HS-27A (cell line): ENCODE measurements around the gene SMAD1.

Experiments
- DNase-seq: peaks from one replicate; pipeline ENCODE4 v3.0.0-alpha.2; 2012; ENCODE audit warnings: low read depth, missing footprints

Gene SMAD1

GRCh38 chr4:145489556-145489955, 7.9 kb downstream of the SMAD1 start:
- no peak for DNase-seq

- DNase-seq = no peak
Observed at GRCh38 chr4:145490361-145490760, 8.7 kb downstream of the SMAD1 start.

DNA sequence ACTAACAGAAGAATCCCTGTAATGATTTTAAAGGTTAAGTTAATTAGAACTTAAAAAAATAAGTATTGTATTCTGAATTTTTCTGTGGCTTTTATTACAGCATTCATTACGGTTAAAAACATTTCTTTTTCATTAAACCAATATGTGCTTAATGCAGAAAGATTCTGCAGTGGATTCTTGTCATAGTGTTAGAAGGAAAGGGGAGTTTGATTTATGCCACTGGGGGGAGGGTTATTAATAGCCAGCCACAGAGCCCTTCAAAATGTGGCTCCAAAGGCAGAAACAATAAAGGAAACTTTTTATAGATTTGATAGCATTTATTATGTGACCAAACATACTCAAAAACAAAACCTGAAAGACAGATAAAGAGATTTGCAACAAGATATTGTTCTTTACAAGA, 9.1 kb downstream of the SMAD1 start:
- no peak for DNase-seq

- DNase-seq = no peak
Observed at GRCh38 chr4:145492376-145492775, 10.7 kb downstream of the SMAD1 start.

DNA sequence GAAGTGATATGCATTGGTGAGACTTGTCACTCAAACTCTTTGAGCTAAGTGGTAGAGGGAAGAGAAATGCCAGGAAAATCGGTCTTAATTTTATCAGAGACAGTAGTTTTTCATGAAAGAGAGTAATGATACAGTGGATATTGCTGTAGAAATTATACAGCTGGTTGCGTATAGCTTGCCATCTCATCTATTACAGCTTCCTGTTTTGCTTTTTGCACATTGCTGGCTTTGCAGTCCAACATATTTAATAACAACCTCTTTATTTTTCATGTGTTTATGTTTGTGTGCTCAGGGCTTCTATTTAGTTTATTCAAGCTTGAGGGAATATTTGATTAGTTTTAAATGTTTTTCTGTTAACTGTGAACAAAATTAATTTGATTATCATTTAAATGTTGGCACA, 11.5 kb downstream of the SMAD1 start:
- no peak for DNase-seq

DNA sequence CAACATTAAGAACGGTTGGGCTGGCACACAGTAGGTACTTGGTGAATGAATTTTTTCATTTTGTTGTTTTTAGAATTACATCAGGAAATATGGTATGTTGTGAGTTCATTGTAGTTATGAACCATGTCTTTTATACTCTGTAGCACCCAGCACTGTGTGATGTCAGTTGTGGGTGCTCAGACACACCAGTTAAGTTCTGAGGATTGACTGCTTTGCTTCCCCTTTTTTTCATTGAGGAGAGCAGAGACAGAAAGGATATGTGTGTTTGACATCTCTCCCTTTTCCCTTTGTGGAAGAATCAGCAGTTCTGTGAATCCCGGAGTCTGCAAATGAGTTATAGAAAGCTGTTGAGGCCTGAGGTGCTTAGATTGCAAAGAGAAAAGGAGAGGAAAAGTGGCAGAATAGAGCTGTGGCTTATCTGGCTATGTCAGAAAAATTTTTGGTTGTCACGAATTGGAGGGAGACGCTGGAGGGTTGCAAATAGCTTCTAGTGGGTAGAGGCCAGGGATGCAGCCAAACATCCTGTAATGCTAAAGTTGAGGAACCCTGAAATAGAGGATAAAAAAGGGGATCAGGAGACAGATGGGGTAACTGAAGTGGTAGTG, 13.1 kb downstream of the SMAD1 start:
- DNase-seq = no peak

DNA sequence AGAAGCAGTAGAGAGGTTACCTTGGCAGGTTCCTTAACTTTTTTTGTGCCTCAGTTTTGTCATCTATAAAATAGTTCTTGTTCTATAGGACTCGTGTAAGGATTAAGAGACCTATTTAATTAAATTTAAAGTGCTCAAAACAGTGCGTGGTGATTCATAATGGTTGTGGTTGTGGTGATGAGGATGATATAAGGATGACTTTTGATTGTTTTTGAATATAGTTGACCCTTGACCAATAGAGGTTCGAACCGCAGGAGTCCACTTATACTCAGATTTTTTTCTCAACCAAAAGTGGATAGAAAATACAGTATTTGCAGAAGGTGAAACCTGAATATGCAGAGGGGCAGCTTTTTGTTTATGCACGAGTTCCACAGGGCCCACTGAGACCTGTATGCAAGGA, 14.6 kb downstream of the SMAD1 start:
- DNase-seq = no peak

- no peak for DNase-seq
Observed at GRCh38 chr4:145497199-145498149, 15.8 kb downstream of the SMAD1 start.

GRCh38 chr4:145498430-145498829, 16.8 kb downstream of the SMAD1 start:
- no peak for DNase-seq

DNA sequence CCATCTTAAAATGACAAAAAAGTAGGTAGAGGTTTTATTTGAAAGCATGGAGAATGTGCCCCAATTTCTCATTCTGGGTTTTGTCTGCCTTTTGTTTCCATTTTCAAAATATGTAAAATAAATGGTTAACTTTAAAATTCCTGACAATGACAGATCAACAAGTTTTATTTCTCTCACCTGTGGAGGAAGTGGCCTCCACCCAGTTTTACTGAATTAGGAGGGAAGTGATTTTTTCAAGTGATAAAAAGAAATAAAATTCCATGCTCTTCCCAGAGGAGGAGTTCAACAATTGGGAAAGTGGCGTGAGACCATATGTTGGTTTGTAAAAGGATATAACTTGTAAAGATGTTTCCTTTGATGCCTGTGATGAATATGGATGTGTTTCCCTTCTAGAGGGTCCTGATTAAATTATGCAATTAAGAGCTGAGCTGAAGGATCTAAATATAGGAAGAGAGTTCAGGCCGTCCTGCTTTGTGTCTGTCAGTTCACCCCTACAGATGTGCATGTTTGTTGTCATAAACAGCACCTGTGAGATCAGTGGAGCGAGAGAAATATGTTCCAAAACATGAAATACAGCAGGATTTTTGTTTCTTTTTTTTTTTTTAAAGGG, 19.5 kb downstream of the SMAD1 start:
- DNase-seq = no peak

- DNase-seq = no peak
Observed at GRCh38 chr4:145502809-145503208, 21.2 kb downstream of the SMAD1 start.

DNA sequence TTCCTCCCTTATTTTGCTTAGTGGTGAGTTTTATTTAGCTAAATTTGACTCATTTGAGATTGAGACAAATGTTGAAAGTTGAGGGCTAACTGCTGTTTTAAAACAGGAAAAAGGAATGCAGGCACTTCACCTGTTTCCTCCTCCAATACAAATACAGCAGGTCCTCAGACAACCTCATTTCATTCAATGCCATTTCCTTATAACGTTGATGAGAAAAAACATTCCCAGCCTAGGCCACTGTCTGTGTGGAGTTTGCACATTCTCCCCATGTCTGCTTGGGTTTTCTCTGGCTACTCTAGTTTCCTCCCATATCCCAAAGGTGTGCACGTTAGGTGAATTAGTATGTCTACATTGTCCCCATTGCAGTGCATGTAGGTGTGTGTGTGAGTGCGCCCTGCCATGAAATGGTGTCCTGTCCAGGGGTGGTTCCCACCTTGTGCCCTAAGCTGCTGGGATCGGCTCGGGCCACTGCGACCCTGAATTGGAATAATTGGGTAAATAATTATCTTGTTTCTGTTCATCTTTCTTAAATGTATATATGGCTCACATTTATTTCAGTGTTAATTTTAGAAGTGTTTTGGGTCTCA, 21.9 kb downstream of the SMAD1 start:
- no peak for DNase-seq

- DNase-seq = no peak
Observed at GRCh38 chr4:145505995-145506394, 24.3 kb downstream of the SMAD1 start.

DNA sequence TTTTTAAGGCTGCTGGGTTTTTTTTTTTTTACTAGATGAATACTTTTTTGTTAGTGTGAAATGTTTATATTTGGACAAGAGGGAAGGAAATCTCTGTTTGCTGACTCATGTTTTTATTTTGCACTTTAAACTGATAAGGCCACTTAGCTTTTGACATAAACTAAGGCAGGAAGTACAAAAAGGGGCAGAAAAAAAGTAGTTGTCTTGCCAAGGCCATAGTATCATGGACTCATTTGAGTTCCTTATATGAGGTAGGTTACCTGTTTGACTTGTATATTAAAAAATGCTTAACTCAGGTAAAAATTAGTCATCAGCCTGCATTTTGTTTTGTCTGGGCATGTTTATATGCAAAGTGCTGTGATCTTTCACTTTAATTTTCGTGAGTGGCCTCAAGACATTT, 26.0 kb downstream of the SMAD1 start:
- DNase-seq = no peak

DNA sequence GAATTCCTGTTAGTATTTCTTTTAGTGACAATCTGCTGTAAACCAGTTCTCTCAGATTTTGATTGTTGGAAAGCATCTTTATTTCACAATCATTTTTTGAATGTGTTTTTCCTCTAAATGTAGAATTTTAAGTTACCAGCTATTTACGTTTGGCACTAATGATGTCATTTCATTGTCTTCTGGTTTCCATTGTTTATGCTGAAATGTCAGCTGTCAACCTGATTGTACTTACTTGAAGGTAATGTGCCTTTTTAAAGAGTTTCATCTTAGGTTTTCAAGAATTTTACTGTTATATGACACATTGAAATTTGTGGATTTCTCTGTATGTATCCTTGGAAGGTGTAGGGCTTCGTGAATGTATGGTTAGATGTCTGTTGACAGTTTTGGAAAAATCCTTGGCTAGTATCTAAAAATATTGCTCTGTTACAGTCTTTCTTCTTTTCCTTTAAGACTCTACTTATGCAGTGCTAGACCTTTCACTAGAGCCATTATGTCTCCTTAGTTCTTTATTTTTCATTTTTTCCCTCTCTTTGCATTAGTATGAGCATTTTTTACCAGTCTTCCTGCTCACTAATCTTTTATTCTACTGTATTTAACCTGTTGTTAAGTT, 30.4 kb downstream of the SMAD1 start:
- DNase-seq = no peak

- DNase-seq = no peak
Observed at GRCh38 chr4:145513020-145513621, 31.5 kb downstream of the SMAD1 start.

DNA sequence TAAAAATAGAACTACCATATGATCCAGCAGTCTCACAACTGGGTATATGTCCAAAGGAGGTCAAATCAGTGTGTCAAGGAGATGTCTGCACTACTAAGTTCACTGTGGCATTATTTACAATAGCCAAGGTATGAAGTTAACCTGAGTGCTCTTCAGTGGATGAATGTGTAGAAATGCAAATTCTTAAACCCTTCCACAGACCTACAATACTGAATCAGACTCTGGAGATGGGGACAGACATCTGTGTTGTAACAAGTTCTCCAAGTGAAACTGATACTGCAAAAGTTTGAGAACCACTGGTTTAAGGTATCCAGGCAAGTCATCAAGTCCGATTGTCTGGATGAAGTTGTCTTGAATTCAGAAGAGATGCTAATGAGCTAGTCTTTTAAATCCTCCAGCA, 38.5 kb downstream of the SMAD1 start:
- no peak for DNase-seq

GRCh38 chr4:145521282-145521681, 39.6 kb downstream of the SMAD1 start:
- no peak for DNase-seq

DNA sequence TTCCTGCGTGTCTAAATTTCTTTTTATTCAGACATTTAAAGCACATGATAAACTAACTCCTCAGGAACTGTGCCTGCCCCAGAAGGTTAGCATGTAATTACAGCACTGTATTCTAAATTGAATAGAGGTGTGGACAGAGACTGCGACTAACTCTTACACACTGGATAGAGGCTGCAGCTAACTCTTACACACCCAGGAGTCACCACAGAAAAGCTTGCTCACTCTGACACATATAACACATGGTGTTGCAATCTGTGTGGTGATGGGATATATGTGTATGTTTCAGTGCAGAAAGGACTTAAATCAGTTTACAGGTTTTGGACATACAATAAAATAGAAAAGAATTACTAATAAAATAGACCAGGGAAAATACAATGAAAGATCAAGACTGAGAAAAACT, 41.5 kb downstream of the SMAD1 start:
- DNase-seq = no peak

DNA sequence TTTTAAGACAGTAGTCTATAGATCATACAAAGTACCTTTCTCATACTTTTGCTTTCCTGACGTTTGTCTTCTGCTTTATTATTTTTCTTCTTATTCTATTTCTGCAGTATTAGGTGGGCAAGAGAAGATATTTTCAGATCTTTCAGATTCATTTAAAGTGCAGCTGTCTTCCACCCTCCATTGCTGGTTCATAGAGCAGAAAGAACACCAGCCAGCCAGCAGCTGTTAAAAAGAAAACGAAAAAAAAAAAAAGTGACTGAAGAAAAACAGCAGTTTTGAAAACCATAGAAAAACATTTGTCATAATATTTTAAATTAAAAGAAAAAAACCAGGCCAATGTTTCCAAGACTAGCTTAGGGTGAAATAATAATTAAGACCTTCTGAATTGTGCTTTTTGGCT, 42.9 kb downstream of the SMAD1 start:
- DNase-seq = no peak

DNA sequence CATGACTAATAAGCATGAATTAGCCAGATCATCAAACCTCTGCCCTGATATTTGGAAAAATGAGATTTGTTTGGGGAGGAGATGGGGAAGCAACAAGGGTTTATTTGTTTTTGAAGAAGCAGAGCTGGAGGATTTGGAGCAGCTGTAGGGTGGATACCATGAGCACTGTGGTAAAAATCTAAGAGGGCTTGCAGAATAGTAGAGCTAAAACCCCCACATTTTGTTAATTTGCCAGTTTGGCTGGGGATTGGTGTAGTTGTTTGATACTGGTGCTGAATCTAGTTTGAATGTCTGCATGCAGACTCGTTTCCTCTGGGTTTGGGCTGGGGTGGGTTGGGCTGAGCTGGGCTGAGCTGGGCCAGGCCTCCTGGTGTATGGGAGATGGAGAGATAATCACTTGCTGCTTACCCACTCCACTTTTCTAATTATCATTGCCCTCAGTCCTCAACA, 43.7 kb downstream of the SMAD1 start:
- DNase-seq = no peak

GRCh38 chr4:145527773-145528172, 46.1 kb downstream of the SMAD1 start:
- no peak for DNase-seq
